ENCODE measurements around the gene FGFRL1.

Gene FGFRL1

GRCh38 chr4:1031346-1031745, 19.9 kb downstream of the FGFRL1 start:
- H3K4me3 ChIP-seq (ENCODE audit: low read depth, low read length): no peak overlapping the region
- no peak for TF ChIP-seq CTCF (IDR thresholded peaks at IDR 0.05; ENCODE audit: low read depth, low read length)
- in situ Hi-C loops (cut with HindIII; ENCODE audit: low sequenced_read_pairs): no loop called here
- no peak for DNase-seq (ENCODE audit: low read depth, low spot score)

GRCh38 chr4:1031956-1032795, 20.8 kb downstream of the FGFRL1 start:
- in situ Hi-C loops (cut with HindIII; ENCODE audit: low sequenced_read_pairs): no loop called here
- no peak for DNase-seq (ENCODE audit: low read depth, low spot score)
- no peak overlapping the region for H3K4me3 ChIP-seq (ENCODE audit: low read depth, low read length)
- TF ChIP-seq CTCF (IDR thresholded peaks at IDR 0.05; ENCODE audit: low read depth, low read length): no peak

GRCh38 chr4:1032861-1033260, 21.4 kb downstream of the FGFRL1 start:
- in situ Hi-C loops (cut with HindIII; ENCODE audit: low sequenced_read_pairs): no loop called here
- no peak for TF ChIP-seq CTCF (IDR thresholded peaks at IDR 0.05; ENCODE audit: low read depth, low read length)
- no peak for DNase-seq (ENCODE audit: low read depth, low spot score)
- no peak overlapping the region for H3K4me3 ChIP-seq (ENCODE audit: low read depth, low read length)

GRCh38 chr4:1033840-1034551, 22.6 kb downstream of the FGFRL1 start:
- no peak for TF ChIP-seq CTCF (IDR thresholded peaks at IDR 0.05; ENCODE audit: low read depth, low read length)
- peak; percentile 73 for DNase-seq (ENCODE audit: low read depth, low spot score)
- no peak overlapping the region for H3K4me3 ChIP-seq (ENCODE audit: low read depth, low read length)
- in situ Hi-C loops (cut with HindIII; ENCODE audit: low sequenced_read_pairs): no loop called here

GRCh38 chr4:1035510-1035909, 24.1 kb downstream of the FGFRL1 start:
- no peak overlapping the region for H3K4me3 ChIP-seq (ENCODE audit: low read depth, low read length)
- TF ChIP-seq CTCF (IDR thresholded peaks at IDR 0.05; ENCODE audit: low read depth, low read length): no peak
- DNase-seq (ENCODE audit: low read depth, low spot score): no peak
- in situ Hi-C loops (cut with HindIII; ENCODE audit: low sequenced_read_pairs): no loop called here

- no peak for TF ChIP-seq CTCF (IDR thresholded peaks at IDR 0.05; ENCODE audit: low read depth, low read length)
- H3K4me3 ChIP-seq (ENCODE audit: low read depth, low read length): no peak overlapping the region
- no peak for DNase-seq (ENCODE audit: low read depth, low spot score)
- in situ Hi-C loops (cut with HindIII; ENCODE audit: low sequenced_read_pairs): no loop called here
Measured at GRCh38 chr4:1036095-1036494, 24.7 kb downstream of the FGFRL1 start.

All from astrocyte of the spinal cord (primary cell).